IPS-20b (cell line): ENCODE results near the gene SLC6A11.

ENCODE experiments used
- H3K27ac ChIP-seq: one replicate; pipeline ENCODE4 v1.5.1; 2013; ENCODE audit warnings: low read length
- H3K27me3 ChIP-seq: 2 replicates; pipeline ENCODE4 v1.6.1; 2013; ENCODE audit warnings: mild to moderate bottlenecking, low read length, inconsistent platforms; ENCODE audit not compliant: insufficient read depth
- H3K36me3 ChIP-seq: 2 replicates; pipeline ENCODE4 v1.6.1; 2013; ENCODE audit warnings: low read depth, mild to moderate bottlenecking, inconsistent platforms, low read length, moderate library complexity; ENCODE audit not compliant: insufficient read depth
- H3K4me1 ChIP-seq: 2 replicates; pipeline ENCODE4 v1.6.1; 2013; ENCODE audit warnings: mild to moderate bottlenecking, control low read depth, inconsistent platforms, low read length, moderate library complexity; ENCODE audit not compliant: insufficient read depth
- H3K4me3 ChIP-seq: 2 replicates; pipeline ENCODE4 v1.5.1; 2013; ENCODE audit warnings: mild to moderate bottlenecking, low read length, inconsistent platforms
- H3K9ac ChIP-seq: 2 replicates; pipeline ENCODE4 v1.6.1; 2013; ENCODE audit warnings: low read depth, mild to moderate bottlenecking, inconsistent platforms, low read length, moderate library complexity
- H3K9me3 ChIP-seq: 2 replicates; pipeline ENCODE4 v1.6.1; 2013; ENCODE audit warnings: mild to moderate bottlenecking, low read depth, low read length, inconsistent platforms; ENCODE audit not compliant: insufficient read depth

SLC6A11 gene

DNA sequence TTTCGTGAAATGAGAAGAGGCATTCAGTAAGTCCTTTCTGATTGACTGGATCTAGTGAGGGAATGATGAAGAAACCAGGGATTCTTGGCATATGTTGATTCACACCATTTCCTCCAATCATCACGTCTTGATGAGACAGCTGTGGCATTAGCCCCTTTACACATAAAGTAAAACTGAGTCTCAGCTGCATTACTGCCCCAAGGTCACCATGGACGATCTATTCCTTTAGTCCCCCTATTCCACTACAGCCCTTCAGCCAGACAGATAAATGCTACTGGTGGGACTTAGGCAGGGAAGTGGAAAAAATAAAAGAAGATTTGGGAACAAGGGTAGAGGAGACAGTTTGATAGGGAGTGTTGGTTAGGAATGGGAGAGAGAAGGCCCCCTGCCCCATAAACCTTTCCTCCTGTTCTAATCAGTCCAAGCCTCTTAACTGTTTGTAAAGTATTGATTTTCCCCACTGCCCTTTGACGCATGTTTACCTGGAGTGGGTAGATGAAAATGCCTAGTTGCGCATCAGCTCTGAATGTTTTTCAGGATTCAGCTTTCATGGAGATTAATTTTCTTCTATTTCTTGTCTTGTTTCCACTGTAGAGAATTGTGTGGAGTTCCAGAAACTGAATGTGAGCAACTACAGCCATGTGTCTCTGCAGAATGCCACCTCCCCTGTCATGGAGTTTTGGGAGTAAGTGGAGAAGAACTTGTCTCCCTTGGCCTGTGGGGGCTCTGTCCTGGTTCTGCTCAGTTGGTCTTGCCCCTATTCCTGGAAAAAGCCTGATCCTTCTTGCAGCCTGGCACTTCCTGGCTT, 6.9 kb downstream of the SLC6A11 start:
- H3K27ac ChIP-seq = no peak overlapping the region
- no peak overlapping the region for H3K4me3 ChIP-seq
- H3K9ac ChIP-seq = no peak overlapping the region
- no peaks in the 10 kb centered on the region for H3K36me3 ChIP-seq
- H3K9me3 ChIP-seq = no peaks in the 10 kb centered on the region
- peaks cover 12% of the 10 kb centered on the region for H3K27me3 ChIP-seq
- H3K4me1 ChIP-seq = no peaks in the 10 kb centered on the region

DNA sequence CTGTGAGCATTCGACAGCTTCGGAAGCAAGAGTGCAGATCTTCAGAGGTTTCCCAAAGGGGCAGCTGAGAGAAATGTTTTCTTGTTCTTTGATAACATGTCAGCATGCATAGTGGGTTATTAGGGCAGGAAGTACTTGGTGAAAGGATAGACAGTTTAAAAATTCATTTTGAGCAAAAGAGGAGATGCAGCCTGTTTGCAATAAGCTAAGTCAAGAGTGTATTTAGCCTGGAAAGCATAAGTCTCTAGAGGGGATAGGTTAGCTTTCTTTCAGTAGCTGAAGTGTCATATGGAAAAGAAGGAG, 7.4 kb downstream of the SLC6A11 start:
- Histone ChIP-seq H3K4me3 (no peak overlapping the region), H3K9ac (no peak overlapping the region), H3K27ac (no peak overlapping the region), H3K9me3 (no peaks in the 10 kb centered on the region), H3K36me3 (no peaks in the 10 kb centered on the region), H3K4me1 (no peaks in the 10 kb centered on the region), H3K27me3 (peaks cover 6% of the 10 kb centered on the region)

DNA sequence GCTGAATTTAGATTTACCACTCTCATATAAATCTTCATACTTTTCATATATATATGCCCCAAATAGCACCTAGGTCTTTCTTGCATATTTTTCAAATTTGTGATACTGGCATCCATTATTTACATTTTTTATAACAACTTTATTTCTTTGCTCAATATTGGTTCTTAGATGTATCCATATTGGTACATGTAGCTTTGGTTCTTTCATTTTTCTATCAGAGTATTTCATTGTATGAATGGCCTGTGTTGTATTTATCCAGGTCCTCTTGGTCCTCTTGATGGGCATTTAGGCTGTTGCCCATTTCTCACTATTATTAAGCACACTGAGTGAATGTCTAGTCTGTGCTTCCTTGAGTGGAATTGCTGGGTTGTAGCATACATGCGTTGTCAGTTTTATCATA, 8.4 kb downstream of the SLC6A11 start:
- H3K27ac ChIP-seq = no peak overlapping the region
- no peaks in the 10 kb centered on the region for H3K36me3 ChIP-seq
- H3K4me1 ChIP-seq = no peaks in the 10 kb centered on the region
- no peak overlapping the region for H3K9ac ChIP-seq
- no peak overlapping the region for H3K4me3 ChIP-seq
- no peaks in the 10 kb centered on the region for H3K27me3 ChIP-seq
- no peaks in the 10 kb centered on the region for H3K9me3 ChIP-seq

DNA sequence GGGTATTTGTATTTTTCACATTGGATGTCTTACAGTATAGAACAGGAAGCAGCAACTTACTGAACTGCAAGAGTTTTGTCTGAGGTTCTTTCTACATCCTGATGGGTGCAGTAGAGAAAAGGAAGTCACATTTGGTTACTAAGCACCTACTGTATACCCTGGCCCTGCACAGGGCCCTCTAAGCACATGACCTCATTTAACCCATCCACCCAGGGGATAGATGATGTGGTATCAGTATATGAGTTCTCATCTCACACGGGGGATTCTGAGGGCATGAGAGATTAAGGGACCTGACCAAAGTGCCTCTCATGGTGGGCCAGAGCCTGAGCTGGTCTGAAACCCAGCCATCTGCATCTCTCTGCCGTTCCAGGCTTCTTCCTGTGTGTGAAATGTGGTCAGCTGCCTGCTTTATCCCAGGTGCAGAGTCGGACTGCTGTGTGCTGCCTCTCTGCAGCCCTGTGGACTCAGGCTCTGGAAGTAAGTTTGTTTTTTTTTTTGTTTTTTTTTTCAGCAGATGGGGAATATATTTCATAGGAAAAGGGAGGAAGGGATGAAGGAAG, 17.9 kb downstream of the SLC6A11 start:
- Histone ChIP-seq H3K9ac (no peak overlapping the region), H3K9me3 (no peaks in the 10 kb centered on the region), H3K27ac (no peak overlapping the region), H3K4me1 (no peaks in the 10 kb centered on the region), H3K4me3 (no peak overlapping the region), H3K36me3 (no peaks in the 10 kb centered on the region), H3K27me3 (no peaks in the 10 kb centered on the region)

DNA sequence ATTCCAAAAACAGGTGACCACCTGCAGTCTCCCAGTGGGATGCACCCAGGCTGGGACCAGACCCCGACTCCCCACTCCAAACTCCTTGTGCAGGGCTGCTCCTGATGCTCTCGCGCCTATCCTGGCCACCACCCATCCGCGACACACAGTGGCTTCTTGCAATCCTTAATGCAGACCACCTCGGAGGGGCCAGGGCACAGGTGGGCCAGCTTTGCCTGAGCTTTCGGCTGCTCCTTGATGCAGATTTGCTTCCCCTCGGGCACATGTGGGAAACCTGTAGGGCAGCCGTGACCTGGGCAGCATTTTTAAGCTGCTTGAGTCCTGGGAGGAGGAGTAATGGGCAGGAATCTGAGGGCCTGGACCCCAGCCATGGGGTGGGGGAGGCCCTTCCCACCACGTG, 18.9 kb downstream of the SLC6A11 start:
- Histone ChIP-seq H3K36me3 (no peaks in the 10 kb centered on the region), H3K4me3 (no peak overlapping the region), H3K27ac (no peak overlapping the region), H3K9me3 (no peaks in the 10 kb centered on the region), H3K9ac (no peak overlapping the region), H3K27me3 (no peaks in the 10 kb centered on the region), H3K4me1 (no peaks in the 10 kb centered on the region)

DNA sequence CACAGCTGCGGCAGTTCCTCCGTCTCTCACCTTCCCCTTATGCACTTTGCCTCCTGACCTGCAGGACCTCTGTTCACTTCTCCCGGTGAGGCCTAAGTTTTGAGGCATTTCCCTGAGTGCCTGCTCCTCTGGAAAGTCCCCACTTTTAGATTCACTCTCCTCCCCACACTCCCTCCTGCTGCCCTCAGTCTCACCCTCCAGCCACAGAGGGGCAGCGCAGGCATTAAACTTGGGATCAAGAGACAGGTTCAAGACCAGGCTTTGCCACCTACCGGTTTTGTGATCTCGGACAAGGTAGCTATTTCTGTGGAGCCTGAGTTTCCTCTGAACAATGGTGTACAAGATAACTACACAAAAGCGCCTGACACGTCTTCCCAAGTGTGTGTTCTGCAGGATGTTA, 19.4 kb downstream of the SLC6A11 start:
- Histone ChIP-seq H3K36me3 (no peaks in the 10 kb centered on the region), H3K27ac (no peak overlapping the region), H3K4me3 (no peak overlapping the region), H3K4me1 (no peaks in the 10 kb centered on the region), H3K9me3 (no peaks in the 10 kb centered on the region), H3K27me3 (no peaks in the 10 kb centered on the region), H3K9ac (no peak overlapping the region)

DNA sequence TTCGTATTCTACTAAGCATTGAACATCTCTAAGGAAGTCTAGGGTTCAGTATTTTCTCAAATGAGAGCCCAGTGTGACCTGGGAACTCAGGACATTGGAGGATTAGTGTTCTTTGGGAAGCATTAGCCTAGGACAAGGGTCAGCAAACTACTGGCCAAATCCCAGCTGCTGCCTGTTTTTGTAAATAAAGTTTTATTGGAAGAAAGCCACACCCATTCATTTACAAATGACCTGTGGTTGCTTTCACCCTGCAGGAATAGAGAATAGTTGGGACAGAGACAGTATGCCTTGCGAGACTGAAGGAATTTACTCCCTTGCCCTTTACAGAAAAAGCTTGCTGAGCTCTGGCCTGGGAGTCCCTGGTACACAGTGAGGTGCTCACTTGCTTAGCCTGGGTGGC, 20.6 kb downstream of the SLC6A11 start:
- H3K4me1 ChIP-seq = no peaks in the 10 kb centered on the region
- no peak overlapping the region for H3K4me3 ChIP-seq
- no peaks in the 10 kb centered on the region for H3K27me3 ChIP-seq
- H3K36me3 ChIP-seq = no peaks in the 10 kb centered on the region
- no peaks in the 10 kb centered on the region for H3K9me3 ChIP-seq
- H3K27ac ChIP-seq = no peak overlapping the region
- H3K9ac ChIP-seq = no peak overlapping the region

DNA sequence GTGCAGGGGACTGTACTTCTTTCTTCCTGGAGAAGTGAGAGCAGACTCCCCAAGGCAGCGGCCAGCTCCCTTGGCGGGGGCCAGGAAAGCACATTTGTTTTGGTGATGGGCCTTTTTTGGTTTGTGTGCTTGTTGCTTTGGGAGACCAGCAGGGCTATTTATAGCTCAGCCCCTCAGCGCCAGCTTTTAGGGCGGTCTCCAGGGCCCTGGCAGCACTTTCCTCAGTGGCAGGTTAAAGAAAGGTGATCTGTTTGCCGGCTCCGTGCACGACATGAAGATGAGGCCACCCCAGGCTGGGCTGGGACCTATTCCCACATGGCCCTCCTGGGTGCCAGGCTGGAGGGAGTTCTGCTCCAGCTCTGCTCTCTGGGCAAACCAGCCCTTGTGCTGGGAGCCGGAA, 21.8 kb downstream of the SLC6A11 start:
- Histone ChIP-seq H3K27me3 (no peaks in the 10 kb centered on the region), H3K36me3 (no peaks in the 10 kb centered on the region), H3K9me3 (no peaks in the 10 kb centered on the region), H3K4me1 (no peaks in the 10 kb centered on the region), H3K27ac (no peak overlapping the region), H3K9ac (no peak overlapping the region), H3K4me3 (no peak overlapping the region)

DNA sequence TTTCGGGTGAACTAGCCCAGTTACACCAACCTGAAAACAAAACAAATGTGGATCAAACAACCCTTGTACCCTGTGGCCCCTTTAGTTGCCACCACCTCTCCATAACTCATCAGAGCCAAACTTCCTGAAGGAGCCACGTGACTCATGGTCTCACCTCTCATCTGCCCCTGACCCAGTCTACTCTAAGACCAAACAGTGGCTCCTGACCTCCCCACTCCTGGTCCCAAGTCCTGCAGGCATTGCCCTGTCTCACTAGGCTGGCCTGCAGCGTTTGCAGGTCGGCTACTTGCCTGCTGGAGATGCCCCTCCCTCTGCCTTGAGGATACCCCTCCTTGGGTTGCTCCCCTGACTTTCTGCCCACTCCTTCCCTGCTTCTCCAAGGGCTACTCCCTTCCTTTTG, 23.1 kb downstream of the SLC6A11 start:
- Histone ChIP-seq H3K27ac (no peak overlapping the region), H3K4me1 (no peaks in the 10 kb centered on the region), H3K27me3 (no peaks in the 10 kb centered on the region), H3K9me3 (no peaks in the 10 kb centered on the region), H3K36me3 (no peaks in the 10 kb centered on the region), H3K9ac (no peak overlapping the region), H3K4me3 (no peak overlapping the region)

DNA sequence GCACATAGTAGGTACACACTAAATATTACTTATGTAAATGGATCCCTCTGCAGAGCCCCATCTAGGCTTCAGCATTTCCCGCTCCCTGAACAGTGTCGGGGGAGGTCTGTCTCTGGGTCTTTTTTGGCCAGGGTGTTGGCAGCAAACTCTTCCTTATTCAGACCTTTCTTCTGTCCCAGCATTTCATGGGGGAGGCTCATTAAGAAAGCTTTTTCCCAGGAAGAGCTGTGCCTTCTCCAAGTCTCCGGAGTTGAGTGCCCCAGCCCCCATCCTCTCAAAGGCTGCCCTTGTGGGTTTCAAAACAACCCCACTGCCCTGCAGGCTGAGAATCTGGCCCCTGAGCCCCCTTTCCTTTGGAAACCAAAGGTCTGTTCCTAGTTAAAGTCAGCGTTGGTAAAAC, 25.1 kb downstream of the SLC6A11 start:
- H3K27me3 ChIP-seq = no peaks in the 10 kb centered on the region
- H3K36me3 ChIP-seq = no peaks in the 10 kb centered on the region

DNA sequence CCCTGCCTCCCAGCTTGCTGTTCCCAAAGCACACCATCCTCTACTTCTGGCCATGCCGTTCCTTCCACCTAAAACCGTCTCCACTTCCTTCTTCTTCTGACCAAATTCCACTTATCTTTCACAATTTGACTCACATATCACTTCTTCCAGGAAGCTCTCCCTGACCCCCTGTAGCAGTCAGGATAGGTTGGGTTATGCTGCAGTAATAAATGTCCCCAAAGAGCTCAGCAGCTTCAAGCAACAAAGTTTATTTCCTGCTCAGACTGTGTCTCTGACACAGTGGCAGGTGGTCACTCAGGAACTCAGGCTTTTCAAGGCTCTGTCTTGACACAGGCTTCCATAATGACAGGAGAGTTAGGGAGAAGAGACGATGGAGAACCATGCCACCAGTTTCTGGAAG, 27.4 kb downstream of the SLC6A11 start:
- no peaks in the 10 kb centered on the region for H3K4me1 ChIP-seq
- H3K4me3 ChIP-seq = no peak overlapping the region
- H3K27me3 ChIP-seq = no peaks in the 10 kb centered on the region
- no peaks in the 10 kb centered on the region for H3K36me3 ChIP-seq
- no peak overlapping the region for H3K27ac ChIP-seq
- H3K9ac ChIP-seq = no peak overlapping the region
- H3K9me3 ChIP-seq = no peaks in the 10 kb centered on the region

More for the DNA sequence above, 25.1 kb downstream of the SLC6A11 start:
- H3K27ac ChIP-seq = no peak overlapping the region
- H3K4me1 ChIP-seq = no peaks in the 10 kb centered on the region
- H3K4me3 ChIP-seq = no peak overlapping the region
- H3K9ac ChIP-seq = no peak overlapping the region
- no peaks in the 10 kb centered on the region for H3K9me3 ChIP-seq

DNA sequence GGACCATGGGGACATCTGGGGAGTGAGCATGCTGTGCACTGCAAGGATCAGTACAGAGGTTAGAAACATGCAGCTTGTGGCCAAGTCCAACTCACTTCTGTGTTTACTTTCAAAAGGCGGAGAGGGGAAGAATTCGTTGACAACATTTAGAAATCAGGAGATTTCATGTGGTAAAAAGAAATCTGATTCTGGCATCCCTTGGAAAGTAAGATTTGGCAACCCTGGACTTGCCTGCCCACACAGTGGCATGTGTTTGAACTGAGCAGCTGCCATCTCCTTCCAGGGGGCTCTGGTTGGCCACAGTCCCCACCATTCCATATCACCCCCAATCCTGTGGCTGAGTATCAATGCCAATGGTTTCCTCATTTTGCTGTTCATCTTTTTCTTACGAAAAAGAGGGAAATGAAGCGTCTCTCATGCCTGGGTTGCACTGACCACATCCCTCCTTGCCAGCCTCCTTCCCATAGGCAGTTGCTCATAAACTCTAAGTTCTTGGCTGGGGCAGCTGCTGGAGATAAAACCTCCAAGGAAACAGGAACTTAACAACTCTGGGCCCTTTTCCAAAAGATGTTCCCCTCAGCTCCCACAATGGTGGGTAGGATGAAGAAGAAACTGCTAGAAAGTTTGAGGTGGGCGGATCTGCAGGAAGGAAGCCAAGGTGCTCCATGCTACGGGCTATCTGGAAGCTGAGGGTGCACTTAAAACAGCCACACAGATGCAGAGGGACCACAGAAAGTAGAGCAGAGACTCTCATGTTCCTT, 29.2 kb downstream of the SLC6A11 start:
- H3K9me3 ChIP-seq = no peaks in the 10 kb centered on the region

More for the DNA sequence above, 29.2 kb downstream of the SLC6A11 start:
- no peak overlapping the region for H3K9ac ChIP-seq
- H3K4me1 ChIP-seq = no peaks in the 10 kb centered on the region
- no peaks in the 10 kb centered on the region for H3K36me3 ChIP-seq
- H3K4me3 ChIP-seq = no peak overlapping the region
- no peak overlapping the region for H3K27ac ChIP-seq
- no peaks in the 10 kb centered on the region for H3K27me3 ChIP-seq
